Kidney (tissue), 14 donors: ENCODE data around the gene TSPAN15. TPM values are rescaled to one million over a fixed set of nuclear protein-coding genes. Genes with fewer than 3 reads are reported as not detected.
A peak's percentile ranks its signal among the peaks of the same experiment; 100 is the strongest.

Experiments used
- DNase-seq, 5 donors: peaks; one replicate each; pipeline ENCODE4 v3.0.0-alpha.2; 2013 to 2020
- FAIRE-seq: peaks from 2 replicates; lab custom pipeline; 2012; peaks lifted over from hg19 to GRCh38; lab: Jason Lieb, UNC
- H3K27ac ChIP-seq, 2 donors: one replicate each; pipeline ENCODE4 v1.7.0; 2013; ENCODE audit warnings: low read depth in 2 of 2, low read length in 2 of 2, inconsistent platforms in 1 of 2
- H3K27me3 ChIP-seq: one replicate; pipeline ENCODE4 v1.7.1; 2013; ENCODE audit warnings: low read length, inconsistent platforms; ENCODE audit not compliant: control insufficient read depth, insufficient read depth
- H3K36me3 ChIP-seq, 3 donors: one replicate each; pipeline versions ENCODE4 v1.7.0 to v1.7.1; 2013; ENCODE audit warnings: low read length in 3 of 3, control low read depth in 1 of 3, inconsistent platforms in 1 of 3; ENCODE audit not compliant: insufficient read depth in 3 of 3, control insufficient read depth in 2 of 3
- H3K4me1 ChIP-seq, 3 donors: one replicate each; pipeline versions ENCODE4 v1.7.0 to v1.7.1; 2013; ENCODE audit warnings: low read length in 3 of 3, inconsistent platforms in 1 of 3, low read depth in 1 of 3; ENCODE audit not compliant: control insufficient read depth in 2 of 3, insufficient read depth in 2 of 3
- H3K4me3 ChIP-seq, 3 donors: one replicate each; pipeline versions ENCODE4 v1.7.0 to v1.8.1; 2013; ENCODE audit warnings: low read length in 3 of 3, control low read depth in 1 of 3, inconsistent platforms in 1 of 3
- H3K9ac ChIP-seq, 3 donors: one replicate each; pipeline versions ENCODE4 v1.7.0 to v1.7.1; 2013; ENCODE audit warnings: low read length in 3 of 3, control low read depth in 1 of 3, inconsistent platforms in 1 of 3
- H3K9me3 ChIP-seq, 3 donors: one replicate each; pipeline versions ENCODE4 v1.7.0 to v1.7.1; 2013; ENCODE audit warnings: low read length in 3 of 3, control low read depth in 1 of 3, inconsistent platforms in 1 of 3; ENCODE audit not compliant: control insufficient read depth in 2 of 3, insufficient read depth in 1 of 3
- CTCF ChIP-seq: IDR thresholded peaks from 3 replicates; pipeline ENCODE4 v1.5.1; 2012; ENCODE audit warnings: mild to moderate bottlenecking, moderate library complexity, borderline replicate concordance; ENCODE audit not compliant: insufficient read depth; ENCODE audit errors: extremely low read depth
- intact Hi-C: fragments of 100-400 bp; cut with DNase I; formaldehyde crosslinking; loops from one replicate; pipeline ENCODE4 v1.11.1; 2022
- polyA plus RNA-seq: library from polyadenylated mRNA; stranded (reverse); fragments of 350-450 nt; fragmentation: Illumina TruSeq; extraction: RNeasy Lipid Tissue Mini Kit (QIAGEN cat#74804); gene quantifications from one replicate; pipeline ENCODE4 v1.2.3, GENCODE V29; 2014; ENCODE audit warnings: low read depth, low replicate concordance; ENCODE audit not compliant: insufficient read depth
- total RNA-seq: library from RNA; stranded (reverse); fragmentation: NEBNext Ultra II Directional; extraction: Animal tissue kit (Norgen Biotek cat#: 25700); gene quantifications from one replicate; pipeline ENCODE4 v1.2.1, GENCODE V29; 2021
- donor health status: control.
- donor health status: control.
- donor health status: control.
- donor health status: control.
- donor health status: control.
- donor health status: DM: yes; HTN: yes; CAD: no.
- donor health status: Normal renal cell carcinoma (clear cell type).

TSPAN15 gene
- total and polyA plus RNA-seq, 2 donors from 2014 or later: 28.2 to 65.4 TPM

GRCh38 chr10:69506487-69506833 is 55.2 kb downstream of the TSPAN15 start:
- no peak for TF ChIP-seq CTCF
- Histone ChIP-seq H3K4me3 (no peak overlapping the region), H3K9ac (no peak overlapping the region), H3K4me1 (peaks cover 0 to 5% (median 0%) of the 10 kb centered on the region in 3 donors), H3K9me3 (no peaks in the 10 kb centered on the region), H3K27me3 (no peaks in the 10 kb centered on the region), H3K27ac (no peak overlapping the region), H3K36me3 (no peaks in the 10 kb centered on the region)
- FAIRE-seq: no peak
- DNase-seq: no peak
- intact Hi-C loops: loop anchor here (5.0 kb wide), 1 partner anchor 79 kb away; no protein-coding TSS in a partner anchor

- intact Hi-C loops: loop anchor here (5.0 kb wide), 1 partner anchor 80 kb away; no protein-coding TSS in a partner anchor
- Histone ChIP-seq H3K9ac (no peak overlapping the region), H3K27me3 (no peaks in the 10 kb centered on the region), H3K27ac (no peak overlapping the region), H3K4me1 (peaks cover 0 to 5% (median 0%) of the 10 kb centered on the region in 3 donors), H3K4me3 (peak overlapping the region in 1 of 3 donors; percentile 49), H3K9me3 (no peaks in the 10 kb centered on the region), H3K36me3 (no peaks in the 10 kb centered on the region)
- no peak for FAIRE-seq
- no peak for TF ChIP-seq CTCF
- peak in 1 of 5 donors; percentile 56 for DNase-seq
Measured at GRCh38 chr10:69506834-69507713, 55.8 kb downstream of the TSPAN15 start.

- Histone ChIP-seq H3K36me3 (no peaks in the 10 kb centered on the region), H3K4me3 (no peak overlapping the region), H3K27me3 (no peaks in the 10 kb centered on the region), H3K27ac (no peak overlapping the region), H3K9me3 (no peaks in the 10 kb centered on the region), H3K4me1 (peaks cover 0 to 5% (median 0%) of the 10 kb centered on the region in 3 donors), H3K9ac (no peak overlapping the region)
- intact Hi-C loops: loop anchor here (5.0 kb wide), 1 partner anchor 82 kb away; no protein-coding TSS in a partner anchor
- TF ChIP-seq CTCF: no peak
- FAIRE-seq: no peak
- DNase-seq: no peak
Measured at GRCh38 chr10:69508738-69509340, 57.6 kb downstream of the TSPAN15 start.
